GM12878 (cell line): ENCODE data around the gene SPAG16.

Experiments used
- ESRRA ChIP-seq: IDR thresholded peaks from 2 replicates; pipeline ENCODE4 v1.6.1; 2012; ENCODE audit warnings: mild to moderate bottlenecking, low read length, improper control_type of control experiment
- FOXM1 ChIP-seq: IDR thresholded peaks from 2 replicates; pipeline ENCODE4 v1.6.1; 2012; ENCODE audit warnings: low read depth, mild to moderate bottlenecking, inconsistent platforms, low read length, moderate library complexity
- HDGF ChIP-seq: fragments of 450-650 bp; IDR thresholded peaks from 2 replicates; pipeline ENCODE4 v1.6.1; 2016; ENCODE audit warnings: antibody characterized with exemption
- RFX5 ChIP-seq: IDR thresholded peaks from 2 replicates; pipeline ENCODE4 v1.6.1; 2011; ENCODE audit warnings: low read depth, low read length, improper control_type of control experiment
- SIN3A ChIP-seq: IDR thresholded peaks from 2 replicates; pipeline ENCODE4 v1.6.1; 2012; ENCODE audit warnings: low read depth, low read length, improper control_type of control experiment
- STAT1 ChIP-seq: fragments of 450-650 bp; conservative IDR thresholded peaks from 2 replicates; pipeline ENCODE4 v1.6.1; 2014; ENCODE audit warnings: antibody characterized with exemption, mild to moderate bottlenecking
- TCF3 ChIP-seq: IDR thresholded peaks from 2 replicates; pipeline ENCODE4 v1.6.1; 2012; ENCODE audit warnings: low read depth, mild to moderate bottlenecking, low read length, borderline replicate concordance; ENCODE audit not compliant: insufficient read depth
- TF ChIP-seq, protein P1 (sequence below), 3 experiments: IDR thresholded peaks in 2 of 3; conservative IDR thresholded peaks in 1 of 3; 2 replicates each; pipeline ENCODE4 v1.5.1; 2011; ENCODE audit warnings: low read depth in 3 of 3, low read length in 3 of 3, mild to moderate bottlenecking in 3 of 3, control low read depth in 2 of 3, moderate library complexity in 2 of 3, inconsistent platforms in 1 of 3, mixed read lengths in 1 of 3; ENCODE audit not compliant: control insufficient read depth in 2 of 3, insufficient read depth in 1 of 3; ENCODE audit errors: extremely low read depth in 1 of 3
- TF ChIP-seq, protein P2 (sequence below): IDR thresholded peaks from 2 replicates; pipeline ENCODE4 v1.6.1; 2011; ENCODE audit warnings: low read depth, mild to moderate bottlenecking, low read length, moderate library complexity, borderline replicate concordance; ENCODE audit errors: extremely low read depth

DNA sequence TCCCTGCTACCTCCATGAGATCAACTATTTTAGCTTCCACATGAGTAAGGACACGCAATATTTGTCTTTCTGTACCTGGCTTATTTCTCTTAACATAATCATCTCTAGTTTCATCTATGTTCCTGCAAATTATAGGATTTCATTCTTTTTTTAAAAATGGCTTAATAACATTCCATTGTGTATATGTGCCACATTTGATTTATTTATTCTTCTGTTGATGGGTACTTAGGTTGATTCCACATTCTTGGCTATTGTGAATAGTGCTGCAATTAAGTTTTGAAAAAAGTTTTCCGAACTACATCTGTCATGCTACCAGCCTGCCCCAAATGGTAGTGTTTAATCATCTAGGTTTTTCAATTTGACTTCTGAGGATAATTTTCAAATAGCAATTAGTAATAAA is 36.3 kb downstream of the SPAG16 start:
- TF ChIP-seq, protein P1, sequence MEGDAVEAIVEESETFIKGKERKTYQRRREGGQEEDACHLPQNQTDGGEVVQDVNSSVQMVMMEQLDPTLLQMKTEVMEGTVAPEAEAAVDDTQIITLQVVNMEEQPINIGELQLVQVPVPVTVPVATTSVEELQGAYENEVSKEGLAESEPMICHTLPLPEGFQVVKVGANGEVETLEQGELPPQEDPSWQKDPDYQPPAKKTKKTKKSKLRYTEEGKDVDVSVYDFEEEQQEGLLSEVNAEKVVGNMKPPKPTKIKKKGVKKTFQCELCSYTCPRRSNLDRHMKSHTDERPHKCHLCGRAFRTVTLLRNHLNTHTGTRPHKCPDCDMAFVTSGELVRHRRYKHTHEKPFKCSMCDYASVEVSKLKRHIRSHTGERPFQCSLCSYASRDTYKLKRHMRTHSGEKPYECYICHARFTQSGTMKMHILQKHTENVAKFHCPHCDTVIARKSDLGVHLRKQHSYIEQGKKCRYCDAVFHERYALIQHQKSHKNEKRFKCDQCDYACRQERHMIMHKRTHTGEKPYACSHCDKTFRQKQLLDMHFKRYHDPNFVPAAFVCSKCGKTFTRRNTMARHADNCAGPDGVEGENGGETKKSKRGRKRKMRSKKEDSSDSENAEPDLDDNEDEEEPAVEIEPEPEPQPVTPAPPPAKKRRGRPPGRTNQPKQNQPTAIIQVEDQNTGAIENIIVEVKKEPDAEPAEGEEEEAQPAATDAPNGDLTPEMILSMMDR (IDR thresholded peaks at IDR 0.05 in 2 of 3, conservative IDR thresholded peaks at IDR 0.05 in 1 of 3; ENCODE audit: control insufficient read depth in 2 of 3, extremely low read depth in 1 of 3, insufficient read depth in 1 of 3, low read depth in 3 of 3, low read length in 3 of 3): no peak
- TF ChIP-seq HDGF (no peak), STAT1 (no peak), TCF3 (no peak), RFX5 (no peak), FOXM1 (no peak), ESRRA (no peak), SIN3A (no peak)
- TF ChIP-seq, protein P2, sequence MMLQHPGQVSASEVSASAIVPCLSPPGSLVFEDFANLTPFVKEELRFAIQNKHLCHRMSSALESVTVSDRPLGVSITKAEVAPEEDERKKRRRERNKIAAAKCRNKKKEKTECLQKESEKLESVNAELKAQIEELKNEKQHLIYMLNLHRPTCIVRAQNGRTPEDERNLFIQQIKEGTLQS: no peak
